Left lobe of liver (tissue), 2 donors: Measurements from ENCODE around the gene ZNRF3. TPM values are rescaled to one million over a fixed set of nuclear protein-coding genes. Genes with fewer than 3 reads are reported as not detected.

Experiments
- ATAC-seq: fragments of 200-7000 bp; cut with Tn5 transposase; one replicate; pipeline ENCODE4 v1.9.1; 2020; ENCODE audit warnings: mild to moderate bottlenecking, moderate library complexity
- DNase-seq: peaks from one replicate; pipeline ENCODE4 v3.0.0-alpha.2; 2020; ENCODE audit warnings: low spot score
- total RNA-seq: library from RNA; stranded (reverse); gene quantifications from one replicate; pipeline ENCODE4 v1.2.1, GENCODE V29; 2021
- donor health status: DM: no; HTN: no; CAD: no; lungs with moderate emphysema.
- donor health status: DM: no; HTN: yes; CAD: no.

Gene ZNRF3
- total RNA-seq, 1 donor from 2014 or later, result 7.3 TPM

DNA sequence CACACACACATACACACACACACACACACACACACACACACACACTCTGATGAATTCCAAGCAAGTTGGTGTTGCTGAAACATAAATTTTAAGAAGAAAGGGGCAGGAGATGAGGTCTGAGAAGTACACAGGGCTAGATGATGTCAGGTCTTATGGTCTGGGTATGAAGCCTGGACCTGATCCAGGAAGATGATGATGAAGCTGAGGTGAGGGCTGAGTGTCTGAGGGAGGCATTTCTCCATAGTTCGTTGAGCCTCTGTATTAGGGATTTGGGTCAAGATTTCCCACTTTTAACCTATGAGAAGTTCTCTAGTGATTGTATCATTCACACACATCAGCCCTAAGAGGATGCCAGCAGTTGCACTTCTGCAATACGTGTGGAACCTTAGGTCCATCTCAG lies 222.1 kb downstream of the ZNRF3 start:
- DNase-seq (no peak), ATAC-seq (no peak)

DNA sequence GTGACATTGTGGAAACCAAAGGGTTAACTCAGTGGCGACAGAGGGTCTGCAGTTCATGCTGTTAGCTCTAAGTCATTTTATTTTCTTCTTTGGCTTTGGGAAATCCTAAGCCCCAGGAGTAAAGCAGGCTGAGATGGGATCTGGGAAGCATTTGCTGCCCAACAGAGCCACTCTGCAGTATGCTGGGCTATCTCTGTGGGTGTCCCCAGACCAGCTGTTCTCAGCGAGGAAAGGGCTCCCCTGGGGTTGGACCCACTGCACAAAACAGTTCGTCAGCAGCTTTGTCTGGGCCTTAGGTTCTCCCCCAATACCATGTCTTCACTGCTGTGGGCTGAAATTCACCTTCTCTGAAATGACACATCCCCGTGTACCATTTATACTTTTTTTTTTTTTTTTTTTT lies 223.5 kb downstream of the ZNRF3 start:
- DNase-seq (no peak), ATAC-seq (no peak)

Other genes with a start within 250 kb of the ZNRF3 start
- 12.3 TPM for gene TTC28, start 203.7 kb upstream of the ZNRF3 start, total RNA-seq
- 2.7 TPM for gene CHEK2, start 141.8 kb upstream of the ZNRF3 start, total RNA-seq
- gene HSCB, start 141.5 kb upstream of the ZNRF3 start, total RNA-seq, result 11.6 TPM
- 27.6 TPM for gene CCDC117, start 110.9 kb upstream of the ZNRF3 start, total RNA-seq
- gene XBP1, start 83.0 kb upstream of the ZNRF3 start, total RNA-seq, result 389 TPM
- gene C22orf31, start 178.3 kb downstream of the ZNRF3 start, total RNA-seq, result not detected
- gene KREMEN1, start 189.5 kb downstream of the ZNRF3 start, total RNA-seq, result 4.9 TPM